ENCODE results near the gene C9orf85.

Gene C9orf85

GRCh38 chr9:71879644-71880174 is 31.7 kb upstream of the C9orf85 start:
- in situ Hi-C loops (cut with MboI; ENCODE audit: low pct_unique_long_range_greater_than_20kb, low sequenced_read_pairs, unreplicated experiment) = no loop called here
- TF ChIP-seq, protein P1, sequence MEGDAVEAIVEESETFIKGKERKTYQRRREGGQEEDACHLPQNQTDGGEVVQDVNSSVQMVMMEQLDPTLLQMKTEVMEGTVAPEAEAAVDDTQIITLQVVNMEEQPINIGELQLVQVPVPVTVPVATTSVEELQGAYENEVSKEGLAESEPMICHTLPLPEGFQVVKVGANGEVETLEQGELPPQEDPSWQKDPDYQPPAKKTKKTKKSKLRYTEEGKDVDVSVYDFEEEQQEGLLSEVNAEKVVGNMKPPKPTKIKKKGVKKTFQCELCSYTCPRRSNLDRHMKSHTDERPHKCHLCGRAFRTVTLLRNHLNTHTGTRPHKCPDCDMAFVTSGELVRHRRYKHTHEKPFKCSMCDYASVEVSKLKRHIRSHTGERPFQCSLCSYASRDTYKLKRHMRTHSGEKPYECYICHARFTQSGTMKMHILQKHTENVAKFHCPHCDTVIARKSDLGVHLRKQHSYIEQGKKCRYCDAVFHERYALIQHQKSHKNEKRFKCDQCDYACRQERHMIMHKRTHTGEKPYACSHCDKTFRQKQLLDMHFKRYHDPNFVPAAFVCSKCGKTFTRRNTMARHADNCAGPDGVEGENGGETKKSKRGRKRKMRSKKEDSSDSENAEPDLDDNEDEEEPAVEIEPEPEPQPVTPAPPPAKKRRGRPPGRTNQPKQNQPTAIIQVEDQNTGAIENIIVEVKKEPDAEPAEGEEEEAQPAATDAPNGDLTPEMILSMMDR (IDR thresholded peaks at IDR 0.05; ENCODE audit: extremely low read depth, insufficient read depth, missing control alignments) = no peak
- DNase-seq (ENCODE audit: low spot score) = no peak

DNA sequence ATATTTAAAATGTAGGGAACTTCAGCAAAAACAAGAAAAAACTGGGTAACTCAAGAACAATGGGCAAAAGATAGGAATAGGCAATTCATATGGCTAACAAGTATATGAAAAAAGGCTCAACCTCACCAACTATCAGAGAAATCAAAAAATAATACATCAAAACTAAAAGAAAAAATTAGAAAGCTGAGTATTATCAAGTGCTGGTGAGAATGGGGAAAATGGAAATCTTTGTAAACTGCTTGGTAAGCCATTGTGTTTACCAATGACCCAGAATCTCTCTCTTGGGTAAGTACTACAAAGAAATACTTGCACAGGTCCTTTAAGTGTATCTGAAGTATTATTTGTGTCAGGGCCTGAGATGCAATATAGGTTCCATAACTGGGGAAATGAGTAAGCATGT is 27.4 kb upstream of the C9orf85 start:
- in situ Hi-C loops (cut with MboI; ENCODE audit: low pct_unique_long_range_greater_than_20kb, low sequenced_read_pairs, unreplicated experiment) = no loop called here
- no peak for DNase-seq (ENCODE audit: low spot score)
- TF ChIP-seq, protein P1 (IDR thresholded peaks at IDR 0.05; ENCODE audit: extremely low read depth, insufficient read depth, missing control alignments) = no peak

DNA sequence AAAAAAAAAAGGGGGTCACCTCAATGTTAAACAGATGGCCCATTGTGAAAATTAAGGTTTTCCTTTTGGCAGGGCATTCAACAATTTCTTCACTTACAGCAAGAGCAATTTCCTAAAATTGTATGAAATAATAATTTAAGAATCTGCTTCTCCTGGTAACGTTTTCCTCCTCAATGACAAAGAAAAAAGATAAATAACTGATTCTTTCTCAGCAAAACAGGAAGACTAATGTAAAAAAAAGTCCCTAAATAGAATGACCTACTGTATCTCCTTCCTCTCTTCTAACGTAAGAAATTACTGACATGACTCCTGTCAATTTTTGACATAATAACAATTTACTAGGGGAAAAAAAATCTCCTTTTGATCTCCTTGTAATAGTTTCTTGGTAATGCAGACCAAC is 26.0 kb upstream of the C9orf85 start:
- in situ Hi-C loops (cut with MboI; ENCODE audit: low pct_unique_long_range_greater_than_20kb, low sequenced_read_pairs, unreplicated experiment) = no loop called here
- DNase-seq (ENCODE audit: low spot score) = no peak
- TF ChIP-seq, protein P1 (IDR thresholded peaks at IDR 0.05; ENCODE audit: extremely low read depth, insufficient read depth, missing control alignments) = no peak

DNA sequence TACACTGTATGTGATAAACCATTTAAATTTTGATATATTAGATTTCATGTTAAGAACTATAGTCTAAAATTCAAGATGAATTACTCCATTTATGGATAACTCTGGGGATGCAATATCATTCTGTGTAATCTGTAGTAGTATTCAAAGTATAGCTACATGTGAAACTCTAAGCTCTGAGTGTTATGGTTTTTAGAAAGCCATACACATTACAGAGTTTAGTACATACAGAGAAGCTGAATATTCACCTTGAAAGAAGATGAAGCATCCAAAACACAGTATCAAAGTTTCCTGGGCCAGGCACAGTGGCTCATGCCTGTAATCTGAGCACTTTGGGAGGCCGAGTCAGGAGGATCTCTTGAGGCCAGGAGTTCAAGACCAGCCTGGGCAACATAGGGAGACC is 25.4 kb upstream of the C9orf85 start:
- in situ Hi-C loops (cut with MboI; ENCODE audit: low pct_unique_long_range_greater_than_20kb, low sequenced_read_pairs, unreplicated experiment) = no loop called here
- TF ChIP-seq, protein P1 (IDR thresholded peaks at IDR 0.05; ENCODE audit: extremely low read depth, insufficient read depth, missing control alignments) = no peak
- DNase-seq (ENCODE audit: low spot score) = no peak

- DNase-seq (ENCODE audit: low spot score) = no peak
- TF ChIP-seq, protein P1 (IDR thresholded peaks at IDR 0.05; ENCODE audit: extremely low read depth, insufficient read depth, missing control alignments) = no peak
- in situ Hi-C loops (cut with MboI; ENCODE audit: low pct_unique_long_range_greater_than_20kb, low sequenced_read_pairs, unreplicated experiment) = no loop called here
Observed at GRCh38 chr9:71886541-71886940, 24.9 kb upstream of the C9orf85 start.

DNA sequence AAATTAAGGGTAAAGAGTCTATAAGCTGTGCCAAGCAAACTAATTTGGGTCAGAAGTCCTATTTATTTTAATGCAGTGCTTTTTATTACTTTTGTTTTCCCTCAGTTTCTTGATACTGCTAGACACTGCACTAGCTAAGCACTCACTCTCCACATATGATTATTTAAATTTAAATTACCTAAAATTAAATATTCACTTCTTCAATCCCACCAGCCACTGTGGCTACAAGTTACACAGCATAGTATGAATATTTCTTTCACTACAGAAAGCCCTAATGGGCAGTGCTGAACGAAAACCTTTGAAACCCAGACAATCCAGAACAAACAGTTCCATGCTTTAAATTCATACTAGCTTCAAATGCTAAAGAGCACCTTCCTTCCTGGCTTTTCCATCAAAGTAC is 24.1 kb upstream of the C9orf85 start:
- in situ Hi-C loops (cut with MboI; ENCODE audit: low pct_unique_long_range_greater_than_20kb, low sequenced_read_pairs, unreplicated experiment) = no loop called here
- no peak for DNase-seq (ENCODE audit: low spot score)

More for the DNA sequence above, 24.1 kb upstream of the C9orf85 start:
- TF ChIP-seq, protein P1 (IDR thresholded peaks at IDR 0.05; ENCODE audit: extremely low read depth, insufficient read depth, missing control alignments) = no peak
